NCI-H2171 treated with DMSO at 0.1 percent for 48 hours (cell line): ENCODE measurements around the gene CLHC1.

Experiments
- DNase-seq: peaks from one replicate; lab custom pipeline; 2025; lab: John Stamatoyannopoulos, UW

The CLHC1 gene

GRCh38 chr2:55169359-55169758 lies 62.7 kb downstream of the CLHC1 start:
- no peak for DNase-seq

- DNase-seq: peak; percentile 85
Measured at GRCh38 chr2:55168221-55169154, 63.6 kb downstream of the CLHC1 start.

DNA sequence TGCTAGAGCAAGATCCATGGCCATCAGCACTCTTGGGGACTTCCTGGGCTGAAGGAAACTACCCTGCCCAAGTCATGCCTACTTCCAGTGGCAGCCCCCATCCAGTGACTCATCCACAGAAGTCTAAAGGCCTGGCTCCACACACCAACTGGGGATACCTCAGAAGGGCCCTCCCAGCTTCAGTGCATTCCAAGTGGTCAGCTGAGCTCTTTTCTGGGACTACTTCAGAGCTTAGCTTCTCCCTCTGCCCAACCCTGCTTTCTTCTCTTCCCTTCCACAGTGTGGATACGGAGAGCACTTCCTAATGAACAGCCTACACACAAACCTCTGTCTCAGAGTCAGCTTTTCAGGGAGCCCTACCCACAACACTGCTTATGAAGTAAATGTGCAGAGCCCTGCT lies 66.5 kb downstream of the CLHC1 start:
- no peak for DNase-seq

- DNase-seq: no peak
Measured at GRCh38 chr2:55164534-55165480, 67.3 kb downstream of the CLHC1 start.

GRCh38 chr2:55163941-55164390 lies 68.1 kb downstream of the CLHC1 start:
- no peak for DNase-seq

GRCh38 chr2:55163274-55163721 lies 68.8 kb downstream of the CLHC1 start:
- no peak for DNase-seq

DNA sequence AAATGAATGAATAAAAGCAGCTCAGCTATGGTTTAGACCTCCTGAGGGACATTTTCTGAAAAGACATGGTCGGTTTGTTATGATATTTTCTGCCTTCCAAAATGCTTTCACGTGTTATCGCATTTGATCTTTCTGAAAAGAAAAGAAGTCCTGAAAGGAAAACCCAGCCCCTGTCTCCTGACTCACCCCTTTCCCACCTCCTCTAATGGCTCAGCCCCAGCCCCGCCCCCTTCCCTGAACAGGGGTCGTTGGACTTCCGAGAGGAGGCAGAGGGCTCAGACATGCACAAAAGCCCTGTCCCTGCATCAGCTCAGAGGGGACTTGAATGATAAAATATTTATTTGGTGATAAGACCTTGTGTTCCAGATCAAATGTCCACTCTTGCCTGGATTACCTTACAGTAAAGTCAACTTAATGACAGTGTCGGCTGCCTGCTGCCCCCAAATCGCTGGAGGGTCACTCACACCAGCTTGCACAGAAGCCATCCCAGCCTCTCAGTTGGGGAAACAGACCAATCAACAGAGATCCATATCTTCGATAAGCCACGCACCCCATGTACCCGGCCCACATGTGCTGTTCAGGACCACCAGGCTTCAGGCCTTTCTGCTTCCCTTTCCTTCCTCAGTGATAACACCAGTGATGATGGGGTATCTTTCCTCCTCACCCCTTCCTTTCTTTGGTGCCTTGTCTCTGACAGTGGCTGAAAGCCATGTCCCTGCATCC lies 69.6 kb downstream of the CLHC1 start:
- DNase-seq: no peak

GRCh38 chr2:55161295-55162210 lies 70.5 kb downstream of the CLHC1 start:
- peak; percentile 51 for DNase-seq

GRCh38 chr2:55160422-55160821 lies 71.7 kb downstream of the CLHC1 start:
- DNase-seq: no peak

DNA sequence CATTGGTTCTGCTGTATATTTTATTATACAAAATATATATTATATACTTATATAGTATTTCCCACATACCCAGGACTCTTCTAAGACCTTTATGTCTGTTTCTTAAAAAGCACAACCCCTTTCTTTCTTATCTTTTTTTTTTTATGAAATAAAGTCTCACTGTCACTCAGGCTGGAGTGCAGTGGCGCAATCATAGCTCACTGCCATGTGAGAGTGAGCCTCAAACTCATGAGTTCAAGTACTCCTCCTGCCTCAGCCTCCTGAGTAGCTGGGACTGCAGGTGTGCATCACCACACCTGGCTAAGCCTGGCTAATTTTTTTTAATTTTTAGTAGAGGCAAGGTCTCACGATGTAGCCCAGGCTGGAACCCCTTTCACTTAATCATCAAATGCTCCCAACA lies 72.3 kb downstream of the CLHC1 start:
- no peak for DNase-seq

DNA sequence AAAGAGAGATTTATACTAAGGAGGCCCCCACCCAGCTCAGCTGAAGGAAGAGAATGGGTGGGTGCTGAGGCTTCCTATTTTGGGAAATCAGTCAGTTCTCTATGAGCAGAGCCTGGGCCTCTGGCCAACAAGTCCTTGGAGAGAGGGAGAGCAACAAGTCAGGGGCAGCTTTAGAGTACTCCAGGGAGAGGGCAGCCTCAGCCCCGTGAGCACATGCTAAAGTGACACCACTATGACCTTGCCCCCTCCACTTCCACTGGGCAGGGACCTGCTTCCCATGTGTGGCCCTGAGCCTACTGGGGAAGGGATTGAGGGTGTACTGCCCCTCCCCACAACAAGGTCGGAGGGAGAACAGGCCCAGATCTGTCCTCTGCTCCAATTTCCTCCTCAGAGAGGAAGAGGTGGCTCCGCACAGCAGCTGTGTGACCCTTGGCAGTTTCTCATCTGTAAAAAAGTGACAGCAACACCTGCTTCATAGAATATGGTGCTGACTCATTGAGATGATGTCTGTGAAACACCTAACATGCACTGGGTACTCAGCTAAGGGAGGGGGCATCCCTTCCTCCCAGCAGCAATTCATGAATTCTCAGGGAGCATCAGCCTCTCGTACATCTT lies 72.9 kb downstream of the CLHC1 start:
- peak; percentile 92 for DNase-seq

DNA sequence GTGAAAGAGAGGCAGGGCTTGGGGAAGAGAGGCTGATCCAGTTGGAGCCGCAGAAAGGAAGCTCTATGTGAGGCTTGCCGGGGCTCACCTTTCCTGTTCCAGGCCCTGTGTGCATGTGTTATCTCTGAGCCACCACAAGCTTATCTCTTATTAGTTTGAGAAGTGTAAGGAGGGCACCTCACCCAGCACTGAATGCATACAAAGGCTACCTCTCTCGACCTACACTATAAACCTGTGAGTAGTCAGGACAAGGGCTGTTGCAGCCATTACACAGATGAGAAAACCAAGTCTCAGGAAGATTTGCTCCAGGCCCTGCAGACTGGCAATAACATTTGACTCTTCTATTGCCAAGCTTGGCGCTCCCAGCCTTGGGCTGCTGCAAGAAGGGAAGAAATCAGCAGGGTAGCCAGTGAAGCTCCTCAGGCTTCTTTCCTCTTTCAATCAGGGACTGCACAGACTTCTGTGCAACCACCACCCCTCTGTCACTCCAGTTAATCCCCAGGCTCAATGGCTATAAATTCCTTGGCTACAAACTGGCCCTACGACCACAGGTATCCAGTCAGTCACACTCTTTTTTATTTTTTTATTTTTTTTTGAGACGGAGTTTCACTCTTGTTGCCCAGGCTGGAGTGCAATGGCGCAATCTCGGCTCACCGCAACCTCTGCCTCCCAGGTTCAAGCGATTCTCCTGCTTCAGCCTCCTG lies 73.8 kb downstream of the CLHC1 start:
- no peak for DNase-seq

DNA sequence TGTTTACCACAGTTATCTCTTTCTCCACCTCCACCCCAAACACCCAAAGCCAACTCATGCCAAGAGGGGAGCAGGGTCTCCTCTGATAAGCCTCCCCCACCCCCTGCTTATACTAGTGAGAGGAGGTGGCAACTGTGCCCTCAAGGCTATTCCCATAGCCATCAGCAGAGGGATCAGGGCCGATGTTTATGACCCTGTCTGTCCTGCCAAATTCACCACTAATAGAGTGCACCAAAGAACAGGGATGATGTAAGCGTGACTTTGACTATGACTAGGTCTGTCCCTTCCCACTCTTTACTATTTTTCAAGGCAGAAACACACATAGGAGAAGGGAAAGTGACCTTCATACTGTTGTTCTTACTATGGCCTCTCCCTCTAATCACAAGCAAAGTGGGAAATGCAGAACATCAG lies 74.6 kb downstream of the CLHC1 start:
- no peak for DNase-seq

DNA sequence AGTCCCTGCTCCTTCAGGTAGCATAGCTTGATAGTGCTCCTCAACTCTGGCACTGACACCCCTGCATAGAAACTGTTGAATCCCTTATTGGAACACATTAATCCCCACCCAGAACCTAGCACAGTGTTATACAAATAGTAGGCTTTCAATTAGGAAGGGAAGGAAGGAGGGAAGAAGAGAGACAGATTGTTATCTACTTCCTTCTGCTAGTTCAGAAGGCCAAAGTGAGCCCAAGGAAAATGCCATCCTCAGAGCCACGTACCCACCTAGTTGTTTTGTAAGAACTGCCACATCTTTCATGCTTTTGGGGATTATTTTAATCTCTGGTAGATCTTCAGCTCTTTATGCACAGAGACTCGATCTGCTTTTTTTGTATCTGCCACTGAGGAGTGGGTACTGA lies 75.1 kb downstream of the CLHC1 start:
- DNase-seq: no peak

DNA sequence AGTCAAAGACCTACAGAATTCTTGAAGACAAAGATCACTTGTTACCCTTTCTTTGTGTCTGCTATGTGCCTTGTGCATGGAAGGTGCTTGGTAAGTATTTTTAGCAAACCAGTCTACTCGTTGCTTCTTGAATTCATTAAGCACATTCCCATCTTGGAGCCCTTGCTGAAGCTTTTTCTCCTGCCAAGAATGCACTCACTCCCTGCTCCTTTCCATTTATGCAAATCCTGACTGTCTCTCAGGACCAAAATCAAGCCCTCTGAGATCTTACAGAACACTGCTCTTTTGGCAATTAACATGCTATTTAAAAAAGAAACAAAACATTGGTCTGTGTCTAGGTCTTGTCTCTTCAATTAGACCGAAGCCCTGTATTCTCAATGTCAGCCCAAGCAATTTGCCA lies 75.8 kb downstream of the CLHC1 start:
- DNase-seq: no peak

GRCh38 chr2:55155764-55156281 lies 76.3 kb downstream of the CLHC1 start:
- no peak for DNase-seq

GRCh38 chr2:55155206-55155605 lies 76.9 kb downstream of the CLHC1 start:
- no peak for DNase-seq

DNA sequence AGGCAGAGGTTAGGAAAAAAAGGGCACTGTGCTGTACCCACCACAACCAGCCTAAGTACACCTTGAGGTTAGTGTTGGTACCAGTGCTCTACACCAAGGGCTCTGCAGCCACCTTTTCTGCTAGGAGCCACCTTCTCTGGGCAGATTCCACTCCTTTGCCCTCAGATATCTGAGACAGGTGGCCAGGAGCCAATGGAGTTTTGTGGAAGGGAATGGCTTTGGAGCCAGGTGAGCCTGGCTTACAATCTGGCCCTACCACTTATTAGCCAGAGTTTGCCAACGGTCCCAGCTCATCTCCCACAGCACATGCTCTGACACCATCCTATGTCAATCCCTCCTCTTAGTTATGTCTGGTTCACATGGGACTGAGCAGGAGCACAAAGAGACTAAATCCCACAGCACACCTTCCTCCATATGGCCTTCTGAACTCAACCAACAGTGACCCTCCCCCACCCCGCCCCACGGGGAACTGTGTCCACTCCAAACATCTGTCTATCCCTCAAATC lies 77.5 kb downstream of the CLHC1 start:
- DNase-seq: peak; percentile 60

- DNase-seq: peak; percentile 72
Measured at GRCh38 chr2:55153584-55154299, 78.4 kb downstream of the CLHC1 start.
